Activated CD4-positive, alpha-beta memory T cell treated with anti-CD3 and anti-CD28 coated beads for 36 hours (primary cell): ENCODE measurements around the gene HSD17B1. TPM values are rescaled to one million over a fixed set of nuclear protein-coding genes. Genes with fewer than 3 reads are reported as not detected.
A peak's percentile ranks its signal among the peaks of the same experiment; 100 is the strongest.

Source experiments
- CTCF ChIA-PET: fragments of 350-600 bp; sonication (Branson Sonifier 250); formaldehyde crosslinking; loops from one replicate; lab custom pipeline; 2021; ENCODE audit warnings: antibody characterized with exemption, inconsistent platforms; lab: Charles Lee
- POLR2A ChIA-PET: fragments of 350-600 bp; sonication (Branson Sonifier 250); formaldehyde crosslinking; loops from one replicate; lab custom pipeline; 2021; ENCODE audit warnings: antibody characterized with exemption; lab: Charles Lee
- DNase-seq: peaks from one replicate; pipeline ENCODE4 v3.0.0-alpha.2; 2020
- H3K27ac Mint-ChIP-seq: one replicate; pipeline ENCODE4 v1.8.0; 2021; ENCODE audit warnings: mixed read lengths
- H3K27me3 Mint-ChIP-seq: one replicate; pipeline ENCODE4 v1.8.0; 2021; ENCODE audit warnings: mixed read lengths
- H3K36me3 Mint-ChIP-seq: one replicate; pipeline ENCODE4 v1.8.0; 2021; ENCODE audit warnings: mixed read lengths
- H3K4me1 Mint-ChIP-seq: one replicate; pipeline ENCODE4 v1.8.0; 2021; ENCODE audit warnings: low read depth, mixed read lengths
- H3K4me3 Mint-ChIP-seq: one replicate; pipeline ENCODE4 v1.8.0; 2021; ENCODE audit warnings: mild to moderate bottlenecking, mixed read lengths
- H3K9me3 Mint-ChIP-seq: one replicate; pipeline ENCODE4 v1.8.0; 2021; ENCODE audit warnings: mixed read lengths
- intact Hi-C: fragments of 100-400 bp; cut with micrococcal nuclease; formaldehyde crosslinking; loops from one replicate; pipeline ENCODE4 v1.15.1; 2023
- total RNA-seq, 2 experiments: library from RNA; stranded (reverse); gene quantifications; one replicate each; pipeline ENCODE4 v1.2.3, GENCODE V29; 2021

HSD17B1 gene
- total RNA-seq, 2 experiments from 2014 or later: 0.44 to 0.52 TPM

DNA sequence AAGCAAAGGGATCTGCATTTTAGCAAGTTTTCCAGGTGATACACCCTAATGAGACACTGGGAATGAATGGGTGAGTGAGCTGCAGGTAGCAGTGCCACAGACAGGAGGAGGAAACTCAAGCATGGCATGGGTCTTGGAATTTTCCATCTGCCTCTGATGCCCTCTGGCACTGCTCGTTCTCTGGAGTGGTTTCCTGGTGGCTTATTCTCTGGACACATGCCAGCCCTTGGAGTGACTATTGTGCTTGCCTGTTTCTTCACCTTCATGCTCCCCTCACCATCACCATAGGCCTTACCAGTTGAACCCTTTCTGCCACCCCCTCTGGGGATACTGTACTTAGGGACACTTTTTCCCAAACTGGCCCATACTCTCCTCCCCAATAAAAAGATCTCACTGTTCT is 10.8 kb downstream of the HSD17B1 start:
- Mint-ChIP-seq H3K27ac (peak overlapping the region; percentile 14), H3K4me3 (peak overlapping the region; percentile 93), H3K9me3 (no peaks in the 10 kb centered on the region), H3K4me1 (peaks cover 45% of the 10 kb centered on the region), H3K27me3 (no peaks in the 10 kb centered on the region), H3K36me3 (peaks cover 15% of the 10 kb centered on the region)
- ChIA-PET POLR2A (interaction anchor here (0.7 to 1.3 kb wide), 4 partner anchors 9 to 78 kb away, joined by 3 read pairs; partner anchors contain the start of genes HSD17B1 and NAGLU), CTCF (interaction anchor here (0.7 to 1.9 kb wide), 3 partner anchors 9 to 341 kb away, joined by 4 to 12 read pairs (median 4); partner anchors contain the start of gene PSMC3IP)
- intact Hi-C loops: loop anchor here (2.0 kb wide), 1 partner anchor 13 kb away; the partner anchor contains the start of gene PSMC3IP
- DNase-seq: no peak

DNA sequence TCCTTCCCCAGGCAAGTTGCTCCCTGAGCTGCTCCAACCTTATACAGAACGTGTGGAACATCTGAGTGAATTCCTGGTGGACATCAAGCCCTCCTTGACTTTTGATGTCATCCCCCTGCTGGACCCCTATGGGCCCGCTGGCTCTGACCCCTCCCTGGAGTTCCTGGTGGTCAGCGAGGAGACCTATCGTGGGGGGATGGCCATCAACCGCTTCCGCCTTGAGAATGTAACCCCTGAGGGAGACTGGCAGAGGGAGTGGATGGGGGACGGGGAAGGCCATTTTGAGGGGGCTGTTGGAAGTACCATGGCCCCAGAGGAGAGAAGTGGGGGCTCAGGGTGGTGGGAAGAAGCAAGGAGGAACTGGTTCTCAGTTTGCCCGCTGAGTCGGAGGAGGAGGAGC is 11.2 kb downstream of the HSD17B1 start:
- no peak for DNase-seq
- POLR2A ChIA-PET: interaction anchor here (0.7 to 1.3 kb wide), 2 partner anchors 28 to 78 kb away, joined by 3 read pairs; partner anchors contain the start of gene NAGLU
- intact Hi-C loops: loop anchor here (2.0 kb wide), 1 partner anchor 13 kb away; the partner anchor contains the start of gene PSMC3IP
- peak overlapping the region; percentile 93 for H3K4me3 Mint-ChIP-seq
- peak overlapping the region; percentile 14 for H3K27ac Mint-ChIP-seq
- no peaks in the 10 kb centered on the region for H3K27me3 Mint-ChIP-seq
- peaks cover 19% of the 10 kb centered on the region for H3K36me3 Mint-ChIP-seq
- H3K4me1 Mint-ChIP-seq: peaks cover 49% of the 10 kb centered on the region
- CTCF ChIA-PET: interaction anchor here (0.7 to 1.9 kb wide), 4 partner anchors 8 to 341 kb away, joined by 3 to 12 read pairs (median 4); partner anchors contain the start of gene PSMC3IP
- H3K9me3 Mint-ChIP-seq: no peaks in the 10 kb centered on the region

- DNase-seq: no peak
- H3K4me1 Mint-ChIP-seq: peaks cover 54% of the 10 kb centered on the region
- ChIA-PET CTCF (interaction anchor here (1.0 to 1.9 kb wide), 3 partner anchors 11 to 17 kb away, joined by 3 to 12 read pairs (median 5); partner anchors contain the start of gene PSMC3IP), POLR2A (interaction anchor here (1.1 to 3.8 kb wide), 2 partner anchors 12 to 44 kb away, joined by 3 to 38 read pairs; partner anchors contain the start of genes PSMC3IP, RETREG3 and TUBG1)
- H3K27me3 Mint-ChIP-seq: no peaks in the 10 kb centered on the region
- H3K9me3 Mint-ChIP-seq: no peaks in the 10 kb centered on the region
- peaks cover 26% of the 10 kb centered on the region for H3K36me3 Mint-ChIP-seq
- H3K4me3 Mint-ChIP-seq: peak overlapping the region; percentile 5
- intact Hi-C loops: no loop called here
- H3K27ac Mint-ChIP-seq: no peak overlapping the region
Measured at GRCh38 chr17:42564815-42565522, 12.2 kb downstream of the HSD17B1 start.

DNA sequence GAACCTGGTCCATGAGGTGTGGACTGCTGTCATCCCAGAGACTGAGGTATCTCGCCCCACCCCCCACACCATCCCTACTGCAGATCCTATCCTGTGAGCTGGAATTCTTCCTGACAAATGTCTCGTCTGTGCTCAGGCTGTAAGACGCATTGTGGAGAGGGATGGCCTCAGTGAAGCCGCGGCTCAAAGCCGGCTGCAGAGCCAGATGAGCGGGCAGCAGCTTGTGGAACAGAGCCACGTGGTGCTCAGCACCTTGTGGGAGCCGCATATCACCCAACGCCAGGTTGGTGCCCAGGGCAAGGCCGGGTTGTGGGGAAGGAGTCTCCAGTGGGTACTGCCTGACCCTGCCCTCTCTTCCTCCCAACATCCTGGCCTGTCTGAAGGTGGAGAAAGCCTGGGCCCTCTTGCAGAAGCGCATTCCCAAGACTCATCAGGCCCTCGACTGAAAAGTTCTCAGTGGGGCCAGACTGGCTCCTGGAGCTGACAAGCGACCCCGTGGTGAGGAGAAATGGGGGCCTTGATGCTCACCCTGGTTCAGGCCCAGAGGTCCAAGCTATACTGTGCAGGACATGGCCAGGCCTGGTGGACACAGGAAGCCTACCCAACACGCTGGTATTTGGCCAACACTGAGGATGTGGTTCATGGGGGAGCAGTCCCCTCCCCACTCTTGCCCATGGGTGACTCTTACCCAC is 12.9 kb downstream of the HSD17B1 start:
- Mint-ChIP-seq H3K4me1 (peaks cover 50% of the 10 kb centered on the region), H3K27ac (peak overlapping the region; percentile 30), H3K9me3 (no peaks in the 10 kb centered on the region), H3K4me3 (peak overlapping the region; percentile 96), H3K36me3 (peaks cover 26% of the 10 kb centered on the region), H3K27me3 (no peaks in the 10 kb centered on the region)
- ChIA-PET POLR2A (interaction anchor here (0.5 to 3.8 kb wide), 4 partner anchors 12 to 177 kb away, joined by 3 to 38 read pairs (median 3); partner anchors contain the start of genes PSMC3IP, RETREG3, STAT3 and TUBG1), CTCF (interaction anchor here (1.9 to 5.4 kb wide), 2 partner anchors 11 to 12 kb away, joined by 5 to 50 read pairs; partner anchors contain the start of gene PSMC3IP)
- no peak for DNase-seq
- intact Hi-C loops: loop anchor here (2.0 kb wide), 1 partner anchor 43 kb away; the partner anchor contains the start of genes RETREG3 and TUBG1

DNA sequence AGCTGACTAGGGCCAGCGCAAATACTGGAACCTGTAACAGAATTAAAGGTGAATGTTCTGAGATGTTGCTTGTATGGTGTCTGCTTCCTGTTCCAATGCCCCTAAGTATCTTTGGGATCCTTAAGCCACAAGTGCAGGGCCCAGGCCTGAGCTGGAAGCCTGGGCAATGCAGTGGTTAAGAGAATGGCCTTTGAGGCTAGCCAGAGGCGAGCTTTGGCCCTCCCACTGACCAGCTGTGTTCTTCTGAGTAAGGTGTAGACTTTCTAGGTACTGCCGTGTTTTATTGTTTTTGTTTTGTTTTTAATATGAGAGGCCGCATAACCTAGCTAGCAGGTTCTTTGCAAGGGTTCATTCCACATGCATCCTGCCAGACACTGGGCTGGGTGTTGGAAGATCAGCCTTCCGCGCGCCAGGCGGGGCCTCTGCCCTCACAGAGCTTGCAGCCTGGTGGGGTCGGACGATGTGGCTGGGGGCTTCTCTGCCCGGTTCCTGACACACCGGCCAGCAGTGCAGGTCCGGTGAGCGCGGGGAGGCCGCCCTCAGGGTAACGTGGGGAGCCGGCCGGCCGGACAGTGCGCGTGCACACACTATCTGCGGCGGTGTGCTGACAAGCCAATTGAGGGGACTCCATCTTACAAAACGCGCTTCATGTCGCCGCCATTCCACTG is 13.6 kb downstream of the HSD17B1 start:
- Mint-ChIP-seq H3K4me1 (peaks cover 48% of the 10 kb centered on the region), H3K4me3 (peak overlapping the region; percentile 96), H3K27me3 (no peaks in the 10 kb centered on the region), H3K9me3 (no peaks in the 10 kb centered on the region), H3K27ac (peak overlapping the region; percentile 96), H3K36me3 (peaks cover 28% of the 10 kb centered on the region)
- POLR2A ChIA-PET: interaction anchor here (0.5 to 3.8 kb wide), 4 partner anchors 11 to 178 kb away, joined by 3 to 38 read pairs (median 3); partner anchors contain the start of genes PSMC3IP and STAT3
- CTCF ChIA-PET: interaction anchor here (1.9 to 5.4 kb wide), 2 partner anchors 11 to 12 kb away, joined by 5 to 50 read pairs; partner anchors contain the start of gene PSMC3IP
- intact Hi-C loops: loop anchor here (2.0 kb wide), 1 partner anchor 42 kb away; the partner anchor contains the start of genes RETREG3 and TUBG1
- no peak for DNase-seq

GRCh38 chr17:42566883-42567573 is 14.3 kb downstream of the HSD17B1 start, which contains the start of gene MLX:
MLX (plus strand) TSS chr17:42567100; CDS start chr17:42567125, 25 bp downstream.
- peak within 1 kb of the TSS; percentile 96 for H3K4me3 Mint-ChIP-seq
- intact Hi-C loops: loop anchor here (2.0 kb wide), 1 partner anchor 42 kb away; the partner anchor contains the start of genes RETREG3 and TUBG1
- CTCF ChIA-PET: interaction anchor here (1.2 to 5.4 kb wide), 6 partner anchors 10 to 112 kb away, joined by 3 to 50 read pairs (median 4); partner anchors contain the start of gene PSMC3IP
- peak; percentile 95 for DNase-seq
- no peaks in the 10 kb centered on the region for H3K27me3 Mint-ChIP-seq
- peak within 1 kb of the TSS; percentile 96 for H3K27ac Mint-ChIP-seq
- H3K4me1 Mint-ChIP-seq: peaks cover 41% of the 10 kb centered on the region
- no peaks in the 10 kb centered on the region for H3K9me3 Mint-ChIP-seq
- peaks cover 31% of the 10 kb centered on the region for H3K36me3 Mint-ChIP-seq
- POLR2A ChIA-PET: interaction anchor here (1.2 to 3.8 kb wide), 2 partner anchors 10 to 13 kb away, joined by 3 to 38 read pairs; partner anchors contain the start of gene PSMC3IP

DNA sequence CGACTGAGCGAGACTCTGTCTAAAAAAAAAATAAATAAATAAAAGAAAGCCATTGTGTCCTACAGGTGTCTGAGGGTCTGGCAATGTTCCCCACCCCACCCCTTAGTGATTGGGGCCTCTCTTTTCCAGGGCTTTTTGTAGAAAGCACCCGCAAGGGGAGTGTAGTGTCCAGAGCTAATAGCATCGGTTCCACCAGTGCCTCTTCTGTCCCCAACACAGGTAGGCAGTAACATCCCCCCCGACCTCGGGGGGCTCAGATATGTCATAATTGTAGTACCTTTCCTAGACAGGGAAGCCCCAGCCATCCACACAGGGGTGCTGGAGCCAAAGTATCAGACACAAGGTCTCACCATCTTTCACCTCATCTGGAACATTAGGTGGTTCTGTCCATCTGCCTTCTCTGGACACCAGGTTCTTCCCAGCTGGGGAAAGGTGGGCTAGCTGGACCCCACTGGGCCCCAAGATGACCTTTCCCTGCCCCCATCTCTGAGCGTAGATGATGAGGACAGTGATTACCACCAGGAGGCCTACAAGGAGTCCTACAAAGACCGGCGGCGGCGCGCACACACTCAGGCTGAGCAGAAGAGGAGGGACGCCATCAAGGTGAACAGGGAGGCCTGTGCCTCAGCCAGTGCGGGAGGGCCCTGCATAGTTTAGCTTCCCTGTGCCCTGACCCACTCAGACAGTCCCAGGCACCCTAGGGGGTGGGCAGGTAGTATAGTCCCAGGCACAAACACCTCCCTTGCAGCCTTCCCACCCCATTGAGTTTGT is 15.8 kb downstream of the HSD17B1 start:
- Mint-ChIP-seq H3K27me3 (no peaks in the 10 kb centered on the region), H3K36me3 (peaks cover 37% of the 10 kb centered on the region), H3K4me1 (peaks cover 36% of the 10 kb centered on the region), H3K4me3 (peak overlapping the region; percentile 96), H3K27ac (peak overlapping the region; percentile 33), H3K9me3 (no peaks in the 10 kb centered on the region)
- intact Hi-C loops: no loop called here
- DNase-seq: no peak
- ChIA-PET CTCF (interaction anchor here (1.0 to 5.4 kb wide), 6 partner anchors 9 to 112 kb away, joined by 3 to 50 read pairs (median 4); partner anchors contain the start of gene PSMC3IP), POLR2A (interaction anchor here (0.8 to 3.8 kb wide), 4 partner anchors 9 to 33 kb away, joined by 3 to 38 read pairs (median 4); partner anchors contain the start of genes NAGLU and PSMC3IP)

DNA sequence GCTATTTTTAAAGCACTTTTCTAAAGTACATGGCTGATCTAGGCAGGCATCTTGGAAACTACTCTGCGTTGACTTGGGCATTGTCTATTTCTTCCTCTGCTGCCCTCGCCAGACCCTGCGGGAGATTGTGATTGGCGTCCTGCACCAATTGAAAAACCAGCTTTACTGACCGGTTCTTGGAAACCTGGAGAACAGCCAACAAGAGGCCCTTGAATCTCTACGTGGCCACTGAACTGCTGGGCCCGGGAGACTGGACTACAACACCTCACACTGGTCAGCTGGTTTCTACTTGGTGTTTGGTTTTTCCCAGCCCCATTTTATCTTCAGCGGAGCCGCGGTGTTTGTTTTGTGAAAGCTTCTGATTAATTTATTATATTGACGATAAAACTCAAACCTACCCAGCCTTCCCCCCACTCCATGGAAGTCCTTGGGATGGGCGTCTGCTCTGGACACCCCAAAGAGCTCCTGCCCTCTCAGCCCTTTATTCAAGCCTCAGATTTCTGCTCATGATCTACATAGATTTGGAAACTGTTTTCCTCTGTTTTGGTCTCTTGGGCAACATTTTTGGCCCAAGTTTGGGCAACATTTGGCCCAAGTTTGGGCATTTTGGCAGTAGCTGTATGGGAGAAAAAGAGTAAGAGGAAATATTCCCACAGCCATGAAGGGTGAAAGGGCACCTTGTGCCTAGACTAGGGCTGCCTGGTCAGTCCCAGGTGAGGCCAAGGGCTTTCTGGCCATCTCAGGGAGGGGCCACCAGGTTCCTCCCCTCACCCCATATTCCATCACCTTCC is 18.9 kb downstream of the HSD17B1 start:
- H3K4me1 Mint-ChIP-seq: peaks cover 36% of the 10 kb centered on the region
- no peak for DNase-seq
- ChIA-PET CTCF (interaction anchor here (1.4 kb wide), 1 partner anchor 17 kb away, joined by 3 read pairs; no protein-coding TSS in a partner anchor), POLR2A (interaction anchor here (0.6 kb wide), 1 partner anchor 274 kb away, joined by 3 read pairs; no protein-coding TSS in a partner anchor)
- no peak overlapping the region for H3K4me3 Mint-ChIP-seq
- H3K36me3 Mint-ChIP-seq: peaks cover 53% of the 10 kb centered on the region
- intact Hi-C loops: no loop called here
- no peaks in the 10 kb centered on the region for H3K9me3 Mint-ChIP-seq
- H3K27ac Mint-ChIP-seq: peak overlapping the region; percentile 14
- H3K27me3 Mint-ChIP-seq: no peaks in the 10 kb centered on the region

DNA sequence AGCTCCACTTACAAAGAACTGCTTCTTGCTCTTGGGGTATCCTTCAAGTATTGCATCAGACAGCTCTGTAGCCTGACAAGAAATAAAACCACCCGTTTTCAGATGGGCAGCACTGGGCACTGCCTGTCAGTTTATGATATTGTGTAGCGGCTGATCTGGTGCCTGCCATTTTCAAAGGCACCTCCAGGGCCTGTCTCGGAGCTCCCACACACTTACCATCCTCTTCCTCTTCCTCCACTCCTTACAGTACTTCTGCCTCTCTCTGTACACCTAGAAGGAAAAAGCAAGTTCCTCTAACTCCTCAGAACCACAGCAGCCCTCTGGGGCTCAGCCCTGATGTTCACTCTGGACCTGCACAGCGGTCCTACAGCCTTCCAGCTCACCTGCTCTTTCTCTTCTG is 20.4 kb downstream of the HSD17B1 start:
- H3K4me1 Mint-ChIP-seq: peaks cover 34% of the 10 kb centered on the region
- no peaks in the 10 kb centered on the region for H3K9me3 Mint-ChIP-seq
- CTCF ChIA-PET: no interaction called here
- intact Hi-C loops: no loop called here
- POLR2A ChIA-PET: no interaction called here
- peak overlapping the region; percentile 19 for H3K27ac Mint-ChIP-seq
- no peaks in the 10 kb centered on the region for H3K27me3 Mint-ChIP-seq
- H3K4me3 Mint-ChIP-seq: no peak overlapping the region
- no peak for DNase-seq
- peaks cover 60% of the 10 kb centered on the region for H3K36me3 Mint-ChIP-seq
